HepG2 (cell line): Measurements from ENCODE around the gene FAM53C. TPM values are rescaled to one million over a fixed set of nuclear protein-coding genes. Genes with fewer than 3 reads are reported as not detected.

Experiments used
- ARHGAP35 ChIP-seq: sonication (generic); formaldehyde crosslinking; IDR thresholded peaks from 2 replicates; pipeline ENCODE4 v1.9.0; 2022; ENCODE audit warnings: mild to moderate bottlenecking, inconsistent platforms, moderate library complexity, missing genetic modification reagents, borderline replicate concordance
- ATRX ChIP-seq: sonication (generic); formaldehyde crosslinking; IDR thresholded peaks from 2 replicates; pipeline ENCODE4 v1.4.0; 2020; ENCODE audit warnings: missing genetic modification reagents, borderline replicate concordance
- CBFB ChIP-seq: sonication (generic); formaldehyde crosslinking; IDR thresholded peaks from 2 replicates; pipeline ENCODE4 v1.4.0; 2020; ENCODE audit warnings: missing genetic modification reagents
- CBX1 ChIP-seq: IDR thresholded peaks from one replicate; pipeline ENCODE4 v1.6.1; 2016; ENCODE audit warnings: antibody characterized with exemption, low read depth
- CEBPG ChIP-seq: IDR thresholded peaks from 2 replicates; pipeline ENCODE4 v1.6.1; 2016
- DMAP1 ChIP-seq: IDR thresholded peaks from 2 replicates; pipeline ENCODE4 v1.6.1; 2016
- FLYWCH1 ChIP-seq: sonication (generic); formaldehyde crosslinking; IDR thresholded peaks from 2 replicates; pipeline ENCODE4 v1.8.1; 2023; ENCODE audit warnings: mild to moderate bottlenecking, missing genetic modification reagents
- GRHL1 ChIP-seq: sonication (generic); formaldehyde crosslinking; conservative IDR thresholded peaks from 2 replicates; pipeline ENCODE4 v1.8.0; 2022; ENCODE audit warnings: missing genetic modification reagents
- HNRNPUL1 ChIP-seq: fragments of 200-400 bp; formaldehyde crosslinking; IDR thresholded peaks from 2 replicates; pipeline ENCODE4 v1.6.1; 2017; ENCODE audit warnings: low read depth, mild to moderate bottlenecking, low read length, moderate library complexity
- KDM6A ChIP-seq: IDR thresholded peaks from 2 replicates; pipeline ENCODE4 v1.6.1; 2016; ENCODE audit warnings: low read depth
- POLR2A ChIP-seq, 2 experiments: IDR thresholded peaks; 2 replicates each; pipeline ENCODE4 v1.6.1; 2011; ENCODE audit warnings: low read depth in 2 of 2, low read length in 2 of 2, mild to moderate bottlenecking in 1 of 2, moderate library complexity in 1 of 2; ENCODE audit not compliant: insufficient read depth in 1 of 2
- PPARG ChIP-seq: conservative IDR thresholded peaks from 2 replicates; pipeline ENCODE4 v1.6.1; 2016; ENCODE audit warnings: missing biosample characterization, missing genetic modification reagents
- PRMT3 ChIP-seq: sonication (generic); formaldehyde crosslinking; IDR thresholded peaks from 2 replicates; pipeline ENCODE4 v1.8.1; 2022; ENCODE audit warnings: low read depth, mild to moderate bottlenecking, moderate library complexity, missing genetic modification reagents, borderline replicate concordance
- REL ChIP-seq: sonication (generic); formaldehyde crosslinking; conservative IDR thresholded peaks from 2 replicates; pipeline ENCODE4 v1.8.0; 2022; ENCODE audit warnings: mild to moderate bottlenecking, missing genetic modification reagents, moderate library complexity
- RFXANK ChIP-seq: IDR thresholded peaks from 2 replicates; pipeline ENCODE4 v1.6.1; 2016
- SRF ChIP-seq: IDR thresholded peaks from 2 replicates; pipeline ENCODE4 v1.6.1; 2011; ENCODE audit warnings: mild to moderate bottlenecking, low read depth, low read length, moderate library complexity
- TAF1 ChIP-seq: sonication (generic); formaldehyde crosslinking; IDR thresholded peaks from 2 replicates; pipeline ENCODE4 v1.4.0; 2020; ENCODE audit warnings: missing genetic modification reagents
- TOPORS ChIP-seq: sonication (generic); formaldehyde crosslinking; IDR thresholded peaks from 2 replicates; pipeline ENCODE4 v1.8.0; 2023; ENCODE audit warnings: mild to moderate bottlenecking, missing genetic modification reagents
- TP53 ChIP-seq: sonication (generic); formaldehyde crosslinking; conservative IDR thresholded peaks from 2 replicates; pipeline ENCODE4 v1.4.0; 2020; ENCODE audit warnings: missing genetic modification reagents
- YEATS2 ChIP-seq: sonication (generic); formaldehyde crosslinking; IDR thresholded peaks from 2 replicates; pipeline ENCODE4 v1.4.0; 2020; ENCODE audit warnings: missing genetic modification reagents, borderline replicate concordance
- ZBTB39 ChIP-seq: sonication (generic); formaldehyde crosslinking; IDR thresholded peaks from 2 replicates; pipeline ENCODE4 v1.5.0; 2020; ENCODE audit warnings: missing genetic modification reagents
- ZFP1 ChIP-seq: IDR thresholded peaks from 2 replicates; pipeline ENCODE4 v1.6.1; 2016
- ZNF639 ChIP-seq: conservative IDR thresholded peaks from 2 replicates; pipeline ENCODE4 v1.6.1; 2018; ENCODE audit warnings: missing genetic modification reagents
- ZNF672 ChIP-seq: sonication (generic); formaldehyde crosslinking; IDR thresholded peaks from 2 replicates; pipeline ENCODE4 v1.8.1; 2022; ENCODE audit warnings: missing genetic modification reagents
- ZNF770 ChIP-seq: sonication (generic); formaldehyde crosslinking; IDR thresholded peaks from 2 replicates; pipeline ENCODE4 v1.5.0; 2020; ENCODE audit warnings: mild to moderate bottlenecking, missing genetic modification reagents
- ZNF83 ChIP-seq: sonication (generic); formaldehyde crosslinking; IDR thresholded peaks from 2 replicates; pipeline ENCODE4 v1.4.0; 2020; ENCODE audit warnings: missing genetic modification reagents, mild to moderate bottlenecking, borderline replicate concordance
- polyA plus RNA-seq, 8 experiments: library from polyadenylated mRNA; depleted of rRNA in 3 of 8; stranded (reverse) in 7 of 8; unstranded in 1 of 8; fragments of >200 nt; fragmentation: Illumina TruSeq in 4 of 8; extraction: Trizol in 4 of 8; gene quantifications; 2 replicates each; pipeline versions ENCODE4 v1.2.1 to v1.2.3, GENCODE V29; 2011 to 2016; ENCODE audit warnings: low read depth in 4 of 8, missing spikeins in 1 of 8, mixed read lengths in 1 of 8; ENCODE audit not compliant: insufficient read depth in 1 of 8
- total RNA-seq, 5 experiments: library from RNA; depleted of rRNA; stranded (reverse); fragments of >200 nt; fragmentation: Illumina TruSeq; extraction: Trizol; gene quantifications; 2 replicates each; pipeline ENCODE4 v1.2.3, GENCODE V29; 2016; ENCODE audit warnings: low read depth in 1 of 5

FAM53C gene
- total and polyA plus RNA-seq, 2 of the 13 experiments (the other 11 are each of a cell fraction or from before 2014, with no cell fraction given) = 26.9 to 30.1 TPM

- TF ChIP-seq HNRNPUL1 = no peak
- no peak for TF ChIP-seq CBFB (CRISPR knock-in tag)
- TF ChIP-seq ZBTB39 = no peak
- TF ChIP-seq TP53 (CRISPR knock-in tag) = no peak
- TF ChIP-seq DMAP1 (CRISPR knock-in tag) = 0 out of 2 replicates have a peak, but pooled peaks have one; percentile 11
- no peak for TF ChIP-seq TOPORS (CRISPR knock-in tag)
- no peak for TF ChIP-seq ZNF639 (CRISPR knock-in tag)
- no peak for TF ChIP-seq PPARG (CRISPR knock-in tag)
- TF ChIP-seq FLYWCH1 (CRISPR knock-in tag) = no peak
- TF ChIP-seq PRMT3 (CRISPR knock-in tag) = no peak
- TF ChIP-seq CBX1 = no peak
- TF ChIP-seq RFXANK (CRISPR knock-in tag) = no peak
- no peak for TF ChIP-seq REL (CRISPR knock-in tag)
- no peak for TF ChIP-seq ATRX (CRISPR knock-in tag)
- no peak for TF ChIP-seq GRHL1 (CRISPR knock-in tag)
- TF ChIP-seq ZFP1 (CRISPR knock-in tag) = no peak
- TF ChIP-seq TAF1 (CRISPR knock-in tag) = no peak; the same call in 1 of the 2 replicates
- peak in 1 of 2 experiments; percentile 67; a peak in 2 of 4 replicates for TF ChIP-seq POLR2A (IDR thresholded peaks at IDR 0.05; ENCODE audit: insufficient read depth in 1 of 2, low read depth in 2 of 2, low read length in 2 of 2)
- no peak for TF ChIP-seq ARHGAP35
- TF ChIP-seq ZNF770 = no peak
- no peak for TF ChIP-seq CEBPG
- TF ChIP-seq YEATS2 (CRISPR knock-in tag) = no peak
- no peak for TF ChIP-seq KDM6A
- no peak for TF ChIP-seq ZNF672
- no peak for TF ChIP-seq SRF
- TF ChIP-seq ZNF83 = no peak
Observed at GRCh38 chr5:138353560-138354080, 15.6 kb downstream of the FAM53C start (continued).
